ENCODE data around the gene RAPGEF1. TPM values are rescaled to one million over a fixed set of nuclear protein-coding genes. Genes with fewer than 3 reads are reported as not detected.

RAPGEF1 gene
- total and polyA plus RNA-seq, 7 donors = 14.4 to 58.2 (median 45.3) TPM

GRCh38 chr9:131583836-131584555 lies 155.9 kb downstream of the RAPGEF1 start:
- no peaks in the 10 kb centered on the region for H3K27me3 ChIP-seq
- no peaks in the 10 kb centered on the region for H3K9me3 ChIP-seq
- no peak overlapping the region for H3K4me3 ChIP-seq
- TF ChIP-seq POLR2AphosphoS5 (IDR thresholded peaks at IDR 0.05) (no peak), POLR2A (IDR thresholded peaks at IDR 0.05) (no peak), CTCF (IDR thresholded peaks at IDR 0.05) (no peak), EP300 (IDR thresholded peaks at IDR 0.05) (no peak)
- no peak for DNase-seq
- 91 to 97% methylated on average over 27 of the region's 27 CpGs for WGBS, 2 donors
- no peak overlapping the region for H3K27ac ChIP-seq
- peaks cover 0 to 11% (median 5%) of the 10 kb centered on the region in 4 donors for H3K4me1 ChIP-seq
- intact Hi-C loops (cut with DNase I) = no loop called here
- peaks cover 25 to 85% (median 59%) of the 10 kb centered on the region in 4 donors for H3K36me3 ChIP-seq

GRCh38 chr9:131583337-131583645 lies 156.6 kb downstream of the RAPGEF1 start:
- WGBS, 2 donors = 85 to 90% methylated on average over 5 of the region's 5 CpGs
- Histone ChIP-seq H3K27ac (no peak overlapping the region), H3K4me1 (peaks cover 0 to 11% (median 5%) of the 10 kb centered on the region in 4 donors), H3K27me3 (no peaks in the 10 kb centered on the region), H3K9me3 (no peaks in the 10 kb centered on the region), H3K4me3 (no peak overlapping the region), H3K36me3 (peaks cover 21 to 85% (median 55%) of the 10 kb centered on the region in 4 donors)
- intact Hi-C loops (cut with DNase I) = no loop called here
- no peak for DNase-seq
- TF ChIP-seq POLR2AphosphoS5 (IDR thresholded peaks at IDR 0.05) = no peak
- no peak for TF ChIP-seq EP300 (IDR thresholded peaks at IDR 0.05)
- TF ChIP-seq POLR2A (IDR thresholded peaks at IDR 0.05) = no peak
- no peak for TF ChIP-seq CTCF (IDR thresholded peaks at IDR 0.05)

- no peaks in the 10 kb centered on the region for H3K27me3 ChIP-seq
These were observed 157.2 kb downstream of the RAPGEF1 start for GRCh38 chr9:131582466-131583336.

GRCh38 chr9:131582056-131582455 lies 157.8 kb downstream of the RAPGEF1 start:
- H3K4me3 ChIP-seq = no peak overlapping the region
- TF ChIP-seq EP300 (IDR thresholded peaks at IDR 0.05) = no peak
- no peak for TF ChIP-seq POLR2AphosphoS5 (IDR thresholded peaks at IDR 0.05)
- TF ChIP-seq POLR2A (IDR thresholded peaks at IDR 0.05) = no peak
- no peak for TF ChIP-seq CTCF (IDR thresholded peaks at IDR 0.05)
- H3K27ac ChIP-seq = no peak overlapping the region
- H3K27me3 ChIP-seq = no peaks in the 10 kb centered on the region
- 94 to 95% methylated on average over 10 of the region's 10 CpGs for WGBS, 2 donors
- no peaks in the 10 kb centered on the region for H3K9me3 ChIP-seq
- DNase-seq = no peak
- peaks cover 19 to 86% (median 50%) of the 10 kb centered on the region in 4 donors for H3K36me3 ChIP-seq
- intact Hi-C loops (cut with DNase I) = no loop called here
- peaks cover 0 to 11% (median 5%) of the 10 kb centered on the region in 4 donors for H3K4me1 ChIP-seq

More at GRCh38 chr9:131582466-131583336, 157.2 kb downstream of the RAPGEF1 start:
- H3K27ac ChIP-seq = no peak overlapping the region
- DNase-seq = no peak
- 94% methylated on average over 27 of the region's 27 CpGs for WGBS, 2 donors
- TF ChIP-seq EP300 (IDR thresholded peaks at IDR 0.05) = no peak
- H3K4me1 ChIP-seq = peaks cover 0 to 11% (median 5%) of the 10 kb centered on the region in 4 donors
- H3K36me3 ChIP-seq = peaks cover 19 to 85% (median 52%) of the 10 kb centered on the region in 4 donors
- no peak overlapping the region for H3K4me3 ChIP-seq
- H3K9me3 ChIP-seq = no peaks in the 10 kb centered on the region
- intact Hi-C loops (cut with DNase I) = no loop called here

- H3K4me1 ChIP-seq = peaks cover 0 to 11% (median 5%) of the 10 kb centered on the region in 4 donors
- TF ChIP-seq EP300 (IDR thresholded peaks at IDR 0.05) = no peak
- no peak for TF ChIP-seq POLR2AphosphoS5 (IDR thresholded peaks at IDR 0.05)
- no peak for TF ChIP-seq CTCF (IDR thresholded peaks at IDR 0.05)
- no peak for TF ChIP-seq POLR2A (IDR thresholded peaks at IDR 0.05)
- intact Hi-C loops (cut with DNase I) = no loop called here
- peaks cover 19 to 92% (median 49%) of the 10 kb centered on the region in 4 donors for H3K36me3 ChIP-seq
- no peaks in the 10 kb centered on the region for H3K9me3 ChIP-seq
- DNase-seq = peak; percentile 52
- H3K27ac ChIP-seq = peak overlapping the region in 2 of 4 donors; percentile 18 to 19
- H3K4me3 ChIP-seq = no peak overlapping the region
- no peaks in the 10 kb centered on the region for H3K27me3 ChIP-seq
- 96% methylated on average over 9 of the region's 9 CpGs for WGBS, 2 donors
These were observed 159.5 kb downstream of the RAPGEF1 start for GRCh38 chr9:131580358-131580757.

Measured in sigmoid colon (tissue), 7 donors.